Natural killer cell (primary cell): Measurements from ENCODE around the gene AOC3. TPM values are rescaled to one million over a fixed set of nuclear protein-coding genes. Genes with fewer than 3 reads are reported as not detected.
"Not testable (repeated sequence)": the region's sequence is repeated elsewhere in the genome, so short reads cannot be mapped to it uniquely, and the experiment has no call there.

ENCODE experiments used
- ATAC-seq, 3 donors: fragments of 150-1000 bp in 2 of 3; fragments of 200-7000 bp in 1 of 3; cut with Tn5 transposase; 1 replicate in 1 of 3; 2 replicates in 2 of 3; pipeline ENCODE4 v1.10.0; 2021; ENCODE audit warnings: mild to moderate bottlenecking in 2 of 3, moderate library complexity in 2 of 3
- DNase-seq, 2 donors: peaks; one replicate each; pipeline versions ENCODE4 v3.0.0 to v3.0.0-alpha.2; 2013 to 2021; ENCODE audit warnings: mixed read lengths in 1 of 2
- H3K27ac ChIP-seq: one replicate; pipeline ENCODE4 v1.5.1; 2013; ENCODE audit warnings: mild to moderate bottlenecking, low read length
- H3K27me3 ChIP-seq: one replicate; pipeline ENCODE4 v1.6.1; 2013; ENCODE audit warnings: low read length; ENCODE audit not compliant: control insufficient read depth, insufficient read depth
- H3K36me3 ChIP-seq: one replicate; pipeline ENCODE4 v1.6.1; 2013; ENCODE audit warnings: low read length; ENCODE audit not compliant: control insufficient read depth, insufficient read depth
- H3K4me1 ChIP-seq: one replicate; pipeline ENCODE4 v1.6.1; 2013; ENCODE audit warnings: low read length; ENCODE audit not compliant: control insufficient read depth, insufficient read depth
- H3K4me3 ChIP-seq: one replicate; pipeline ENCODE4 v1.5.1; 2013; ENCODE audit warnings: low read length
- H3K9me3 ChIP-seq: one replicate; pipeline ENCODE4 v1.6.1; 2013; ENCODE audit warnings: low read length; ENCODE audit not compliant: control insufficient read depth, insufficient read depth
- H3K27ac Mint-ChIP-seq, 2 donors: one replicate each; pipeline ENCODE4 v1.8.0; 2022; ENCODE audit warnings: mild to moderate bottlenecking in 2 of 2, mixed read lengths in 2 of 2, moderate library complexity in 1 of 2
- H3K27me3 Mint-ChIP-seq, 2 donors: one replicate each; pipeline ENCODE4 v1.8.0; 2022; ENCODE audit warnings: low read depth in 2 of 2, mixed read lengths in 2 of 2
- H3K36me3 Mint-ChIP-seq: one replicate; pipeline ENCODE4 v1.8.0; 2022; ENCODE audit warnings: mixed read lengths
- H3K4me1 Mint-ChIP-seq, 2 donors: one replicate each; pipeline ENCODE4 v1.8.0; 2022; ENCODE audit warnings: mixed read lengths in 2 of 2
- H3K4me3 Mint-ChIP-seq: one replicate; pipeline ENCODE4 v1.8.0; 2022; ENCODE audit warnings: mild to moderate bottlenecking, moderate library complexity, mixed read lengths
- H3K9me3 Mint-ChIP-seq, 2 donors: one replicate each; pipeline ENCODE4 v1.8.0; 2022; ENCODE audit warnings: mixed read lengths in 2 of 2
- WGBS: methylation state at CpG from one replicate; pipeline ENCODE4 v1.1.7; 2013; ENCODE audit warnings: missing lambda C conversion rate; ENCODE audit not compliant: insufficient coverage; 5-methylcytosine and 5-hydroxymethylcytosine counted together
- intact Hi-C: fragments of 100-400 bp; cut with micrococcal nuclease; formaldehyde crosslinking; loops from one replicate; pipeline ENCODE4 v1.14.2; 2022
- total RNA-seq, 4 donors: library from RNA; stranded (reverse); fragments of 120-200 nt in 1 of 4; gene quantifications; one replicate each; pipeline versions ENCODE4 v1.2.3 to v1.2.4, GENCODE V29; 2013 to 2022
- TF ChIP-seq, protein P1 (sequence below): fragments of 200-600 bp; IDR thresholded peaks from one replicate; pipeline ENCODE4 v1.8.0; 2022; ENCODE audit warnings: antibody characterized with exemption

Gene AOC3
- total RNA-seq, 3 donors from 2014 or later (not counting 1 experiment from before 2014, with no cell fraction given), result 0.52 to 1.0 (median 0.73) TPM

DNA sequence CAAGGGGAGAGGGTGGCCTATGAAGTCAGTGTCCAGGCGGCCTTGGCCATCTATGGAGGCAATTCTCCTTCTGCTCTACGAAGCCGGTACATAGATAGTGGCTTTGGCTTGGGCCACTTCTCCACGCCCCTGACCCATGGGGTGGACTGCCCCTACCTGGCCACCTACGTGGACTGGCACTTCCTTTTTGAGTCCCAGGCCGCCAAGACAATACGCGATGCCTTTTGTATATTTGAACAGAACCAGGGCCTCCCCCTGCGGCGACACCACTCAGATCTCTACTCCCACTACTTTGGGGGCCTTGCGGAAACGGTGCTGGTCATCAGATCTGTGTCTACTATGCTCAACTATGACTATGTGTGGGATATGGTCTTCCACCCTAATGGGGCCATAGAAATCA is 17.3 kb downstream of the AOC3 start:
- Histone ChIP-seq H3K36me3 (no peaks in the 10 kb centered on the region), H3K9me3 (no peaks in the 10 kb centered on the region), H3K27ac (no peak overlapping the region), H3K4me3 (no peak overlapping the region), H3K4me1 (no peaks in the 10 kb centered on the region), H3K27me3 (no peaks in the 10 kb centered on the region)
- TF ChIP-seq, protein P1, sequence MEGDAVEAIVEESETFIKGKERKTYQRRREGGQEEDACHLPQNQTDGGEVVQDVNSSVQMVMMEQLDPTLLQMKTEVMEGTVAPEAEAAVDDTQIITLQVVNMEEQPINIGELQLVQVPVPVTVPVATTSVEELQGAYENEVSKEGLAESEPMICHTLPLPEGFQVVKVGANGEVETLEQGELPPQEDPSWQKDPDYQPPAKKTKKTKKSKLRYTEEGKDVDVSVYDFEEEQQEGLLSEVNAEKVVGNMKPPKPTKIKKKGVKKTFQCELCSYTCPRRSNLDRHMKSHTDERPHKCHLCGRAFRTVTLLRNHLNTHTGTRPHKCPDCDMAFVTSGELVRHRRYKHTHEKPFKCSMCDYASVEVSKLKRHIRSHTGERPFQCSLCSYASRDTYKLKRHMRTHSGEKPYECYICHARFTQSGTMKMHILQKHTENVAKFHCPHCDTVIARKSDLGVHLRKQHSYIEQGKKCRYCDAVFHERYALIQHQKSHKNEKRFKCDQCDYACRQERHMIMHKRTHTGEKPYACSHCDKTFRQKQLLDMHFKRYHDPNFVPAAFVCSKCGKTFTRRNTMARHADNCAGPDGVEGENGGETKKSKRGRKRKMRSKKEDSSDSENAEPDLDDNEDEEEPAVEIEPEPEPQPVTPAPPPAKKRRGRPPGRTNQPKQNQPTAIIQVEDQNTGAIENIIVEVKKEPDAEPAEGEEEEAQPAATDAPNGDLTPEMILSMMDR, result no peak
- Mint-ChIP-seq H3K27me3 (peaks cover 14 to 16% of the 10 kb centered on the region in 2 donors), H3K27ac (no peak overlapping the region), H3K36me3 (no peaks in the 10 kb centered on the region), H3K9me3 (no peaks in the 10 kb centered on the region), H3K4me3 (no peak overlapping the region), H3K4me1 (no peaks in the 10 kb centered on the region)
- intact Hi-C loops, result no loop called here
- ATAC-seq, result no peak
- WGBS, result 89% methylated on average over 12 of the region's 12 CpGs
- DNase-seq, result no peak

DNA sequence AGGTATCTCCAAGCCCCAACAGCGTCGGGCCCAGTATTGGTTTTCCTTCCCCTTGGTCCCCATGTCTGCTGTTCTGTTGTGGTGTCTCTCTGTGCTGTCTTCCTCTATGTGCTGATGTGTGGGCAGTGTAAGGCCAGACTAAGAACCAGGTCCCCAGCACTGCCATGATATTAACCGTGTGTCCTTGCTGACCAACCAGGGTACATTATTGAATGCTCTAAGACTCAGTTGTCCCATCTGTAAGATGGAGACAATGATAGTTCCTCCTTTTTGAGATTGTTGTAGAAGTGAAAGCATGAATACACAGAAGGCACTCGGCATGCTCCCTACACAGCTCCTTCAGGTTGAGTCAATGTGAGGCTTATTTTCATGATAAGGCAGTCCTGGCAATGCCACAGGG is 20.6 kb downstream of the AOC3 start:
- WGBS, result 92% methylated on average over 4 of the region's 4 CpGs
- Mint-ChIP-seq H3K4me3 (no peak overlapping the region), H3K36me3 (no peaks in the 10 kb centered on the region), H3K27me3 (peaks cover 8% of the 10 kb centered on the region in 2 donors), H3K9me3 (no peaks in the 10 kb centered on the region), H3K4me1 (no peaks in the 10 kb centered on the region), H3K27ac (no peak overlapping the region)
- H3K4me3 ChIP-seq, result no peak overlapping the region
- DNase-seq (no peak), ATAC-seq (no peak)
- no peaks in the 10 kb centered on the region for H3K4me1 ChIP-seq
- H3K9me3 ChIP-seq, result no peaks in the 10 kb centered on the region
- H3K36me3 ChIP-seq, result no peaks in the 10 kb centered on the region
- TF ChIP-seq, protein P1, result no peak
- H3K27ac ChIP-seq, result no peak overlapping the region
- H3K27me3 ChIP-seq, result no peaks in the 10 kb centered on the region
- intact Hi-C loops, result no loop called here

DNA sequence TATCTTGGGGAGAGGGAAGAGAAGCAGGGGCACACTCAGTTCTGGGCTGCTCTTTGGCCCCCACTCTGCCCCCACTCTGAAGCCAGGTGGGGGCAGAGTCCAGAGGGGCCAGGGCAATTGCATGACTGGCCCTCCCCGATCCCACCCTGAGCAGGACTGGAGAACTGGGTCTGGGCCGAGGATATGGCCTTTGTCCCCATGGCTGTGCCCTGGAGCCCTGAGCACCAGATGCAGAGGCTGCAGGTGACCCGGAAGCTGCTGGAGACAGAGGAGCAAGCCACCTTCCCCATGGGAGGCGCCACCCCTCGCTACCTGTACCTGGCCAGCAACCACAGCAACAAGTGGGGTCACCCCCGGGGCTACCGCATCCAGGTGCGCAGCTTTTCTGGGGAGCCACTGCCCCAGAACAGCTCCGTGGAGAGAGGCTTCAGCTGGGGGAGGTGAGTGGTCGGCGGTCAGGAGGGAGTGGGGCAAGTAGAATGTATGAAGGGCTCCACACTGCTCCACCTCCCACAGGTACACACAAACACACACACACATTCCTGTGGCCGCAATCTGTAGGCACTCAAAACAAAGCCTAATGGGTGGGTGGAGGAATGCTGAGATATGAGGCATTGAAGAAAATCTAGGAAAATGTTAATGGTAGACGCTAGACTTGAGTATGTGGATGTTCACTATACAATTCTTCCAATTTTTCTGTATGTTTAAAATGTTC is 21.4 kb downstream of the AOC3 start:
- Histone ChIP-seq H3K27ac (no peak overlapping the region), H3K4me3 (no peak overlapping the region), H3K9me3 (no peaks in the 10 kb centered on the region), H3K36me3 (no peaks in the 10 kb centered on the region), H3K4me1 (no peaks in the 10 kb centered on the region), H3K27me3 (no peaks in the 10 kb centered on the region)
- intact Hi-C loops, result no loop called here
- Mint-ChIP-seq H3K4me1 (no peaks in the 10 kb centered on the region), H3K36me3 (no peaks in the 10 kb centered on the region), H3K4me3 (no peak overlapping the region), H3K27ac (no peak overlapping the region), H3K9me3 (no peaks in the 10 kb centered on the region), H3K27me3 (peaks cover 7 to 8% of the 10 kb centered on the region in 2 donors)
- no peak for ATAC-seq
- TF ChIP-seq, protein P1, result no peak
- WGBS, result 83% methylated on average over 9 of the region's 13 CpGs
- DNase-seq, result no peak

DNA sequence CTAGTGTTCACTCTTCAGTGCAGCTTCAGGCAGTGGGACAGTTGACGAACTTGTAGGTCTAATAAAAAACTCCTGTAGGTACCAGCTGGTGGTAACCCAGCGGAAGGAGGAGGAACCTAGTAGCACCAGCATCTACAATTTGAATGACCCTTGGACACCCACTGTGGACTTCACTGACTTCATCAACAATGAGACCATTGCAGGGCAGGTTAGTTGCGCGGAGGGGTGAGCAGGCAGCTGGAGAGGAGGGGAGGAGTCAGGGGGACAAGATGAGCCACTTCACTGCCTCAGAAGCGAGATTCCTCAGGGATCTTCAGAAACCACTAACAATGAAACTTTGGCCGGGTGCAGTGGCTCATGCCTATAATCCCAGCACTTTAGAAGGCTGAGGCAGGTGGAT is 22.3 kb downstream of the AOC3 start:
- Histone ChIP-seq H3K36me3 (no peaks in the 10 kb centered on the region), H3K27me3 (no peaks in the 10 kb centered on the region), H3K9me3 (no peaks in the 10 kb centered on the region), H3K4me3 (no peak overlapping the region), H3K4me1 (no peaks in the 10 kb centered on the region), H3K27ac (no peak overlapping the region)
- H3K27me3 Mint-ChIP-seq, result peaks cover 7 to 8% of the 10 kb centered on the region in 2 donors
- no peak for ATAC-seq
- 88% methylated on average over 6 of the region's 6 CpGs for WGBS
- H3K9me3 Mint-ChIP-seq, result no peaks in the 10 kb centered on the region
- H3K27ac Mint-ChIP-seq, result no peak overlapping the region
- no peaks in the 10 kb centered on the region for H3K36me3 Mint-ChIP-seq
- no peak overlapping the region for H3K4me3 Mint-ChIP-seq
- intact Hi-C loops, result no loop called here
- no peaks in the 10 kb centered on the region for H3K4me1 Mint-ChIP-seq
- no peak for DNase-seq
- TF ChIP-seq, protein P1, result no peak

DNA sequence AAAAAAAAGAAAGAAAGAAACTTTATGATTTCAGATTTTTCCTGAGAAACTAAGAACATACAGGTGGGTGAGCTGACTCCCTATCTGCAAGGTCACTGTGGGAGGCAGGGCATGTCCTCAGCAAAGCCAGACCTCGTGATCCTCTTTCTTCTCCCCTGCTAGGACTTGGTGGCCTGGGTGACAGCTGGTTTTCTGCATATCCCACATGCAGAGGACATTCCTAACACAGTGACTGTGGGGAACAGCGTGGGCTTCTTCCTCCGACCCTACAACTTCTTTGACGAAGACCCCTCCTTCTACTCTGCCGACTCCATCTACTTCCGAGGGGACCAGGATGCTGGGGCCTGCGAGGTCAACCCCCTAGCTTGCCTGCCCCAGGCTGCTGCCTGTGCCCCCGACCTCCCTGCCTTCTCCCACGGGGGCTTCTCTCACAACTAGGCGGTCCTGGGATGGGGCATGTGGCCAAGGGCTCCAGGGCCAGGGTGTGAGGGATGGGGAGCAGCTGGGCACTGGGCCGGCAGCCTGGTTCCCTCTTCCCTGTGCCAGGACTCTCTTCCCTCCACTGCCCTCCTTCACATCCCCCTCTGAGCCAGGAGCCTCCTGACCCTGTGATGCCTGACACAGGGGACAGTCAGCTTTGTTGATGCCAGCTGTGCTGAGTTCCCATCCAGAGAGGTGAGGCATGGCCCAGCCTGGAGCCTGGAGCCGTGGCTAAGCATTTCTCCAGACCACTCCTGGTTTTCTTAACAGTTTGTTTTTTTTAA is 23.1 kb downstream of the AOC3 start:
- H3K36me3 ChIP-seq, H3K36me3 Mint-ChIP-seq, H3K4me3 Mint-ChIP-seq, DNase-seq, H3K27me3 ChIP-seq, H3K27ac Mint-ChIP-seq, H3K4me1 ChIP-seq, H3K4me1 Mint-ChIP-seq, intact Hi-C loops, H3K27ac ChIP-seq, H3K9me3 Mint-ChIP-seq, H3K27me3 Mint-ChIP-seq, H3K4me3 ChIP-seq, ATAC-seq, H3K9me3 ChIP-seq: not testable (repeated sequence)
- WGBS, result 80% methylated on average over 5 of the region's 12 CpGs
